Nephron progenitor cell (in vitro differentiated cells): Measurements from ENCODE around the gene NPAS3.

Experiments used
- DNase-seq: peaks from one replicate; pipeline ENCODE4 v3.0.0; 2021
- H3K27ac Mint-ChIP-seq: 2 replicates; pipeline ENCODE4 v1.8.0; 2021; ENCODE audit warnings: mild to moderate bottlenecking, moderate library complexity, mixed read lengths
- H3K27me3 Mint-ChIP-seq: 2 replicates; pipeline ENCODE4 v1.8.0; 2021; ENCODE audit warnings: mild to moderate bottlenecking, low read depth, mixed read lengths; ENCODE audit not compliant: poor library complexity
- H3K36me3 Mint-ChIP-seq: 2 replicates; pipeline ENCODE4 v1.8.0; 2021; ENCODE audit warnings: low read depth, mixed read lengths
- H3K4me1 Mint-ChIP-seq: 2 replicates; pipeline ENCODE4 v1.8.0; 2021; ENCODE audit warnings: mixed read lengths
- H3K4me3 Mint-ChIP-seq: 2 replicates; pipeline ENCODE4 v1.8.0; 2021; ENCODE audit warnings: mild to moderate bottlenecking, moderate library complexity, mixed read lengths
- H3K9me3 Mint-ChIP-seq: 2 replicates; pipeline ENCODE4 v1.8.0; 2021; ENCODE audit warnings: mild to moderate bottlenecking, moderate library complexity, mixed read lengths
- CTCF ChIP-seq: fragments of 200-600 bp; sonication (generic); IDR thresholded peaks from 2 replicates; pipeline ENCODE4 v1.5.0; 2021; ENCODE audit warnings: antibody characterized with exemption

NPAS3 gene

GRCh38 chr14:32947081-32947480 lies 8.4 kb downstream of the NPAS3 start:
- no peak for DNase-seq
- H3K9me3 Mint-ChIP-seq, result no peaks in the 10 kb centered on the region
- H3K4me3 Mint-ChIP-seq, result no peak overlapping the region
- TF ChIP-seq CTCF, result no peak
- no peaks in the 10 kb centered on the region for H3K36me3 Mint-ChIP-seq
- no peak overlapping the region for H3K27ac Mint-ChIP-seq
- no peaks in the 10 kb centered on the region for H3K4me1 Mint-ChIP-seq
- no peaks in the 10 kb centered on the region for H3K27me3 Mint-ChIP-seq

GRCh38 chr14:32947792-32948191 lies 9.1 kb downstream of the NPAS3 start:
- no peak for TF ChIP-seq CTCF
- no peaks in the 10 kb centered on the region for H3K9me3 Mint-ChIP-seq
- no peak overlapping the region for H3K27ac Mint-ChIP-seq
- DNase-seq, result no peak
- H3K36me3 Mint-ChIP-seq, result no peaks in the 10 kb centered on the region
- no peaks in the 10 kb centered on the region for H3K4me1 Mint-ChIP-seq
- no peaks in the 10 kb centered on the region for H3K27me3 Mint-ChIP-seq
- no peak overlapping the region for H3K4me3 Mint-ChIP-seq

- Mint-ChIP-seq H3K4me1 (no peaks in the 10 kb centered on the region), H3K4me3 (no peak overlapping the region), H3K27me3 (no peaks in the 10 kb centered on the region), H3K36me3 (no peaks in the 10 kb centered on the region), H3K9me3 (no peaks in the 10 kb centered on the region), H3K27ac (no peak overlapping the region)
- no peak for TF ChIP-seq CTCF
- DNase-seq, result no peak
These were observed 11.9 kb downstream of the NPAS3 start for GRCh38 chr14:32950584-32950983.

GRCh38 chr14:32967421-32967820 lies 28.7 kb downstream of the NPAS3 start:
- Mint-ChIP-seq H3K27me3 (peaks cover 3% of the 10 kb centered on the region), H3K36me3 (no peaks in the 10 kb centered on the region), H3K27ac (no peak overlapping the region), H3K9me3 (peaks cover 6% of the 10 kb centered on the region), H3K4me3 (no peak overlapping the region), H3K4me1 (no peaks in the 10 kb centered on the region)
- no peak for DNase-seq
- TF ChIP-seq CTCF, result no peak

GRCh38 chr14:32968972-32969544 lies 30.4 kb downstream of the NPAS3 start:
- Mint-ChIP-seq H3K27ac (no peak overlapping the region), H3K36me3 (no peaks in the 10 kb centered on the region), H3K4me1 (no peaks in the 10 kb centered on the region), H3K27me3 (peaks cover 3% of the 10 kb centered on the region), H3K4me3 (no peak overlapping the region), H3K9me3 (peaks cover 6% of the 10 kb centered on the region)
- no peak for TF ChIP-seq CTCF
- no peak for DNase-seq

- no peak for TF ChIP-seq CTCF
- H3K9me3 Mint-ChIP-seq, result no peaks in the 10 kb centered on the region
- H3K27ac Mint-ChIP-seq, result no peak overlapping the region
- H3K27me3 Mint-ChIP-seq, result no peaks in the 10 kb centered on the region
- H3K36me3 Mint-ChIP-seq, result no peaks in the 10 kb centered on the region
- DNase-seq, result no peak
- peaks cover 31% of the 10 kb centered on the region for H3K4me1 Mint-ChIP-seq
- H3K4me3 Mint-ChIP-seq, result no peak overlapping the region
These were observed 39.2 kb downstream of the NPAS3 start for GRCh38 chr14:32977913-32978312.
